GM23248 (cell line): ENCODE data around the gene INTS1.

Experiments
- EZH2 ChIP-seq: fragments of 200-600 bp; sonication (generic); IDR thresholded peaks from 2 replicates; pipeline ENCODE4 v1.6.1; 2018; ENCODE audit warnings: antibody characterized with exemption, mild to moderate bottlenecking; ENCODE audit not compliant: insufficient read depth, poor library complexity, severe bottlenecking
- EZH2phosphoT487 ChIP-seq: fragments of 200-600 bp; sonication (generic); IDR thresholded peaks from 2 replicates; pipeline ENCODE4 v1.6.1; 2018; ENCODE audit warnings: antibody characterized with exemption, moderate library complexity, mild to moderate bottlenecking, low read depth; ENCODE audit not compliant: insufficient read depth

- no peak for TF ChIP-seq EZH2
- no peak for TF ChIP-seq EZH2phosphoT487
Measured at GRCh38 chr7:1488016-1488415, 16.2 kb downstream of the INTS1 start.
